ENCODE data around the gene GPR39. TPM values are rescaled to one million over a fixed set of nuclear protein-coding genes. Genes with fewer than 3 reads are reported as not detected.

GPR39 gene
- total RNA-seq, 1 experiment from 2014 or later: 15.7 TPM

GRCh38 chr2:132669908-132670495 is 253.4 kb downstream of the GPR39 start, which contains the start of gene LYPD1:
Gene LYPD1, minus strand, starts transcription at chr2:132670205. Its CDS starts 273 bp downstream, at chr2:132669932.
- DNase-seq (ENCODE audit: low read depth): peak; percentile 84
- in situ Hi-C loops (cut with HindIII; ENCODE audit: low pct_unique_long_range_greater_than_20kb, low sequenced_read_pairs): no loop called here

- DNase-seq (ENCODE audit: low read depth): peak; percentile 85
- in situ Hi-C loops (cut with HindIII; ENCODE audit: low pct_unique_long_range_greater_than_20kb, low sequenced_read_pairs): no loop called here
These were observed 254.0 kb downstream of the GPR39 start for GRCh38 chr2:132670496-132671150.

GRCh38 chr2:132671151-132671835 is 254.7 kb downstream of the GPR39 start:
- peak; percentile 90 for DNase-seq (ENCODE audit: low read depth)
- in situ Hi-C loops (cut with HindIII; ENCODE audit: low pct_unique_long_range_greater_than_20kb, low sequenced_read_pairs): no loop called here

GRCh38 chr2:132676999-132677398 is 260.4 kb downstream of the GPR39 start:
- DNase-seq (ENCODE audit: low read depth): no peak
- in situ Hi-C loops (cut with HindIII; ENCODE audit: low pct_unique_long_range_greater_than_20kb, low sequenced_read_pairs): no loop called here

- DNase-seq (ENCODE audit: low read depth): no peak
- in situ Hi-C loops (cut with HindIII; ENCODE audit: low pct_unique_long_range_greater_than_20kb, low sequenced_read_pairs): no loop called here
These were observed 261.1 kb downstream of the GPR39 start for GRCh38 chr2:132677661-132678060.

GRCh38 chr2:132678483-132678882 is 261.9 kb downstream of the GPR39 start:
- DNase-seq (ENCODE audit: low read depth): peak; percentile 41
- in situ Hi-C loops (cut with HindIII; ENCODE audit: low pct_unique_long_range_greater_than_20kb, low sequenced_read_pairs): no loop called here

GRCh38 chr2:132680544-132680943 is 263.9 kb downstream of the GPR39 start:
- in situ Hi-C loops (cut with HindIII; ENCODE audit: low pct_unique_long_range_greater_than_20kb, low sequenced_read_pairs): no loop called here

GRCh38 chr2:132681766-132682165 is 265.2 kb downstream of the GPR39 start:
- DNase-seq (ENCODE audit: low read depth): no peak
- in situ Hi-C loops (cut with HindIII; ENCODE audit: low pct_unique_long_range_greater_than_20kb, low sequenced_read_pairs): no loop called here

More at GRCh38 chr2:132680544-132680943, 263.9 kb downstream of the GPR39 start:
- no peak for DNase-seq (ENCODE audit: low read depth)

- DNase-seq (ENCODE audit: low read depth): no peak
- in situ Hi-C loops (cut with HindIII; ENCODE audit: low pct_unique_long_range_greater_than_20kb, low sequenced_read_pairs): no loop called here
These were observed 274.2 kb downstream of the GPR39 start for GRCh38 chr2:132690664-132691303.

GRCh38 chr2:132691556-132691955 is 275.0 kb downstream of the GPR39 start:
- in situ Hi-C loops (cut with HindIII; ENCODE audit: low pct_unique_long_range_greater_than_20kb, low sequenced_read_pairs): no loop called here
- DNase-seq (ENCODE audit: low read depth): no peak

- DNase-seq (ENCODE audit: low read depth): no peak
- in situ Hi-C loops (cut with HindIII; ENCODE audit: low pct_unique_long_range_greater_than_20kb, low sequenced_read_pairs): no loop called here
These were observed 276.2 kb downstream of the GPR39 start for GRCh38 chr2:132692816-132693215.

All from Caki2 (cell line).